Activated CD4-positive, alpha-beta T cell treated with anti-CD3 and anti-CD28 coated beads for 48 hours (primary cell): ENCODE measurements around the gene HTN3.
"Not testable (repeated sequence)": the region's sequence is repeated elsewhere in the genome, so short reads cannot be mapped to it uniquely, and the experiment has no call there.

Experiments used
- DNase-seq: peaks from one replicate; pipeline ENCODE4 v3.0.0-alpha.2; 2020

The HTN3 gene

GRCh38 chr4:70028159-70028558, at the start of gene HTN3:
Gene HTN3 (plus strand): TSS chr4:70028459. CDS start chr4:70030741, 2,282 bp downstream.
- not testable (repeated sequence) for DNase-seq

- DNase-seq, result no peak
Measured at GRCh38 chr4:69984030-69984443, 44.2 kb upstream of the HTN3 start.

- no peak for DNase-seq
Measured at GRCh38 chr4:69986663-69987062, 41.6 kb upstream of the HTN3 start.

GRCh38 chr4:69991016-69991415, 37.2 kb upstream of the HTN3 start:
- DNase-seq, result no peak

GRCh38 chr4:69994782-69995181, 33.5 kb upstream of the HTN3 start:
- DNase-seq, result no peak

GRCh38 chr4:69995526-69996016, 32.7 kb upstream of the HTN3 start, which contains the start of gene STATH:
Gene STATH (plus strand): TSS chr4:69995966. CDS start chr4:69998438, 2,472 bp downstream.
- DNase-seq, result no peak

GRCh38 chr4:69999420-69999819, 28.8 kb upstream of the HTN3 start:
- no peak for DNase-seq

GRCh38 chr4:70000711-70001110, 27.5 kb upstream of the HTN3 start:
- no peak for DNase-seq

- DNase-seq, result no peak
Measured at GRCh38 chr4:70002507-70002906, 25.8 kb upstream of the HTN3 start.

- no peak for DNase-seq
Measured at GRCh38 chr4:70008771-70009170, 19.5 kb upstream of the HTN3 start.

GRCh38 chr4:70019006-70019405, 9.3 kb upstream of the HTN3 start:
- not testable (repeated sequence) for DNase-seq

GRCh38 chr4:70023218-70023617, 5.0 kb upstream of the HTN3 start:
- DNase-seq, result no peak

- no peak for DNase-seq
Measured at GRCh38 chr4:70027011-70027410, 1.2 kb upstream of the HTN3 start.

GRCh38 chr4:70037559-70037958, 9.3 kb downstream of the HTN3 start:
- DNase-seq, result not testable (repeated sequence)

- DNase-seq, result not testable (repeated sequence)
Measured at GRCh38 chr4:70039928-70040327, 11.7 kb downstream of the HTN3 start.

GRCh38 chr4:70041652-70042286, 13.5 kb downstream of the HTN3 start:
- no peak for DNase-seq

- DNase-seq, result not testable (repeated sequence)
Measured at GRCh38 chr4:70050138-70050537, 21.9 kb downstream of the HTN3 start, which contains the start of gene HTN1. Gene HTN1 (plus strand): TSS chr4:70050438. CDS start chr4:70053077, 2,639 bp downstream.

GRCh38 chr4:70056534-70056933, 28.3 kb downstream of the HTN3 start:
- DNase-seq, result not testable (repeated sequence)

GRCh38 chr4:70057651-70058050, 29.4 kb downstream of the HTN3 start:
- no peak for DNase-seq

- DNase-seq, result no peak
Measured at GRCh38 chr4:70059149-70059548, 30.9 kb downstream of the HTN3 start.

- DNase-seq, result no peak
Measured at GRCh38 chr4:70062000-70062399, 33.7 kb downstream of the HTN3 start.

GRCh38 chr4:70080205-70080604, 51.9 kb downstream of the HTN3 start:
- DNase-seq, result no peak
